ENCODE data around the gene PMPCA.

The PMPCA gene

GRCh38 chr9:136410500-136411287 lies at the start of gene PMPCA, which contains the start of gene ENTR1:
Gene PMPCA (plus strand): TSS chr9:136410658. CDS start chr9:136410669, 11 bp downstream.
Gene ENTR1 (minus strand): TSS chr9:136410614. CDS start chr9:136410397, 217 bp downstream.
- DNase-seq (ENCODE audit: low read depth), result peak; percentile 32

GRCh38 chr9:136361047-136361753 lies 49.3 kb upstream of the PMPCA start:
- no peak for DNase-seq (ENCODE audit: low read depth)

GRCh38 chr9:136361754-136362449 lies 48.6 kb upstream of the PMPCA start:
- no peak for DNase-seq (ENCODE audit: low read depth)

GRCh38 chr9:136362450-136362784 lies 48.0 kb upstream of the PMPCA start:
- DNase-seq (ENCODE audit: low read depth), result no peak

- DNase-seq (ENCODE audit: low read depth), result peak; percentile 75
Measured at GRCh38 chr9:136363106-136363948, 47.1 kb upstream of the PMPCA start, which contains the start of gene DNLZ. Gene DNLZ (minus strand): TSS chr9:136363744. CDS start chr9:136363714, 30 bp downstream.

GRCh38 chr9:136363949-136364748 lies 46.3 kb upstream of the PMPCA start:
- no peak for DNase-seq (ENCODE audit: low read depth)

GRCh38 chr9:136364942-136365774 lies 45.3 kb upstream of the PMPCA start:
- DNase-seq (ENCODE audit: low read depth), result no peak

GRCh38 chr9:136365775-136366222 lies 44.7 kb upstream of the PMPCA start:
- DNase-seq (ENCODE audit: low read depth), result no peak

- DNase-seq (ENCODE audit: low read depth), result no peak
Measured at GRCh38 chr9:136366826-136367225, 43.6 kb upstream of the PMPCA start.

GRCh38 chr9:136367296-136368145 lies 42.9 kb upstream of the PMPCA start:
- DNase-seq (ENCODE audit: low read depth), result no peak

- DNase-seq (ENCODE audit: low read depth), result no peak
Measured at GRCh38 chr9:136368190-136368589, 42.3 kb upstream of the PMPCA start.

GRCh38 chr9:136370037-136370436 lies 40.4 kb upstream of the PMPCA start:
- no peak for DNase-seq (ENCODE audit: low read depth)

GRCh38 chr9:136370687-136371532 lies 39.5 kb upstream of the PMPCA start:
- no peak for DNase-seq (ENCODE audit: low read depth)

GRCh38 chr9:136371533-136371880 lies 39.0 kb upstream of the PMPCA start:
- DNase-seq (ENCODE audit: low read depth), result no peak

- no peak for DNase-seq (ENCODE audit: low read depth)
Measured at GRCh38 chr9:136372006-136372405, 38.5 kb upstream of the PMPCA start.

GRCh38 chr9:136372561-136373299 lies 37.7 kb upstream of the PMPCA start:
- peak; percentile 15 for DNase-seq (ENCODE audit: low read depth)
